C4-2B (cell line): ENCODE data around the gene SYNJ2.

ENCODE experiments used
- CTCF ChIP-seq: fragments of 450-650 bp; conservative IDR thresholded peaks from 2 replicates; pipeline ENCODE4 v1.5.1; 2017; ENCODE audit warnings: mild to moderate bottlenecking
- ZFX ChIP-seq: fragments of 450-650 bp; IDR thresholded peaks from 2 replicates; pipeline ENCODE4 v1.6.1; 2017

- TF ChIP-seq CTCF (no peak), ZFX (no peak)
Measured at GRCh38 chr6:158006331-158006730, 24.7 kb downstream of the SYNJ2 start.
